Measurements from ENCODE around the gene PTPRK. TPM values are rescaled to one million over a fixed set of nuclear protein-coding genes. Genes with fewer than 3 reads are reported as not detected.
A peak's percentile ranks its signal among the peaks of the same experiment; 100 is the strongest.

Gene PTPRK
- total and polyA plus RNA-seq, 7 donors, result 6.0 to 51.3 (median 46.7) TPM

DNA sequence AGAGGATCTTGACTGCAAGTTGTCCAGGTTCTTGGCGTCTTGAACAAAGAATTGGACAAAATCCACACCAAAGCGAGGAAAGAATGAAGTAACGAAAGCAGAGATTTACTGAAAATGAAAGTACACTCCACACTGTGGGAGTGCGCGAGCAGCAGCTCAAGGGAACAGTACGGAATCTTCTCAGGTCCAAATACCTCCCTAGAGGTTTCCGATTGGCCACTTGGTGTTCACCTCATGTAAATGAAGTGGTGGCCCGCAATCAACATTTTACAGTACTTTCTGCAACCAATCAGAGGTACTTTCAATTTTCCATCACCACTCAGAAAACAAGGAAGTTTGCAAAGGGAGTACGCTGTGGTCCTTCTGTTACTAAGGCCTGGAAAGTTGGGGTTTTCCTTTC is 122.4 kb downstream of the PTPRK start:
- no peak for TF ChIP-seq CTCF (IDR thresholded peaks at IDR 0.05)
- TF ChIP-seq POLR2AphosphoS5 (IDR thresholded peaks at IDR 0.05), result no peak
- TF ChIP-seq POLR2A (IDR thresholded peaks at IDR 0.05), result no peak
- no peak for TF ChIP-seq EP300 (IDR thresholded peaks at IDR 0.05)
- no peaks in the 10 kb centered on the region for H3K27me3 ChIP-seq
- 92 to 96% methylated on average over 9 of the region's 9 CpGs for WGBS, 2 donors
- H3K27ac ChIP-seq, result no peak overlapping the region
- peaks cover 0 to 15% (median 8%) of the 10 kb centered on the region in 4 donors for H3K4me1 ChIP-seq
- no peaks in the 10 kb centered on the region for H3K9me3 ChIP-seq
- intact Hi-C loops (cut with DNase I), result no loop called here
- H3K4me3 ChIP-seq, result no peak overlapping the region
- no peak for DNase-seq
- H3K36me3 ChIP-seq, result no peaks in the 10 kb centered on the region

- H3K36me3 ChIP-seq, result no peaks in the 10 kb centered on the region
- no peaks in the 10 kb centered on the region for H3K27me3 ChIP-seq
- peaks cover 0 to 24% (median 4%) of the 10 kb centered on the region in 4 donors for H3K4me1 ChIP-seq
- H3K9me3 ChIP-seq, result no peaks in the 10 kb centered on the region
- no peak overlapping the region for H3K4me3 ChIP-seq
- WGBS, 2 donors, result 95 to 97% methylated on average over 3 of the region's 3 CpGs
- no peak for DNase-seq
- intact Hi-C loops (cut with DNase I), result no loop called here
- no peak for TF ChIP-seq CTCF (IDR thresholded peaks at IDR 0.05)
- TF ChIP-seq POLR2A (IDR thresholded peaks at IDR 0.05), result no peak
- TF ChIP-seq POLR2AphosphoS5 (IDR thresholded peaks at IDR 0.05), result no peak
- TF ChIP-seq EP300 (IDR thresholded peaks at IDR 0.05), result no peak
- H3K27ac ChIP-seq, result no peak overlapping the region
These were observed 124.8 kb downstream of the PTPRK start for GRCh38 chr6:128395596-128395995.

GRCh38 chr6:128395188-128395587 is 125.2 kb downstream of the PTPRK start:
- Histone ChIP-seq H3K4me3 (no peak overlapping the region), H3K27me3 (no peaks in the 10 kb centered on the region), H3K4me1 (peaks cover 0 to 28% (median 8%) of the 10 kb centered on the region in 4 donors), H3K27ac (no peak overlapping the region), H3K9me3 (no peaks in the 10 kb centered on the region), H3K36me3 (no peaks in the 10 kb centered on the region)
- TF ChIP-seq POLR2AphosphoS5 (IDR thresholded peaks at IDR 0.05), result no peak
- no peak for TF ChIP-seq CTCF (IDR thresholded peaks at IDR 0.05)
- no peak for TF ChIP-seq EP300 (IDR thresholded peaks at IDR 0.05)
- no peak for TF ChIP-seq POLR2A (IDR thresholded peaks at IDR 0.05)
- WGBS, 2 donors, result 84 to 92% methylated on average over 3 of the region's 3 CpGs
- no peak for DNase-seq
- intact Hi-C loops (cut with DNase I), result no loop called here

DNA sequence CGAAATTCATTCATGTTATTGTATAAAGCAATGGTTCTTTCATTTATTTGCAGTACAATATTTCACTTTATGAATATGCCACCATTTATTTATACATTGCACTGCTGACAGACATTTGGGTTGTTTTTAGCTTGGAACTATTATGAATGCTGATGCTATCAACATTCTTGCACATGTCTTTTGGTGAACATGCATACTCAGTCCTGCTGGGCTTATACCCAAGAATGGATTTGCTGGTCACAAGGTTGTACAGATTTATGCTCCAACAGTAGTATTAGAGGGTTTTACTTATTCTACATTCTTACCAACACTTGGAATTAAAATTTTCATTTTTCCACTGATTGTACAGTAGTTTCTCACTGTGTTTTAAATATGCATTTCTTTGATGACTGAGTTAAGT is 126.2 kb downstream of the PTPRK start:
- Histone ChIP-seq H3K4me1 (peaks cover 0 to 34% (median 15%) of the 10 kb centered on the region in 4 donors), H3K27me3 (no peaks in the 10 kb centered on the region), H3K4me3 (no peak overlapping the region), H3K36me3 (no peaks in the 10 kb centered on the region), H3K27ac (no peak overlapping the region), H3K9me3 (no peaks in the 10 kb centered on the region)
- no peak for TF ChIP-seq CTCF (IDR thresholded peaks at IDR 0.05)
- WGBS, 2 donors, result 96 to 97% methylated on average over 1 of the region's 1 CpG
- intact Hi-C loops (cut with DNase I), result no loop called here
- DNase-seq, result no peak

- Histone ChIP-seq H3K36me3 (no peaks in the 10 kb centered on the region), H3K4me1 (peaks cover 0 to 28% (median 15%) of the 10 kb centered on the region in 4 donors), H3K4me3 (no peak overlapping the region), H3K27ac (peak overlapping the region in 2 of 4 donors; percentile 21 to 22), H3K27me3 (no peaks in the 10 kb centered on the region), H3K9me3 (no peaks in the 10 kb centered on the region)
- WGBS, 2 donors, result 80% methylated on average over 4 of the region's 4 CpGs
- DNase-seq, result no peak
- intact Hi-C loops (cut with DNase I), result no loop called here
- TF ChIP-seq POLR2AphosphoS5 (IDR thresholded peaks at IDR 0.05) (peak in 1 of 4 donors; percentile 15), CTCF (IDR thresholded peaks at IDR 0.05) (no peak)
These were observed 130.4 kb downstream of the PTPRK start for GRCh38 chr6:128389820-128390534.

Measured in sigmoid colon (tissue), 7 donors.